Left cardiac atrium (tissue), 4 donors: ENCODE measurements around the gene KRTAP9-8. TPM values are rescaled to one million over a fixed set of nuclear protein-coding genes. Genes with fewer than 3 reads are reported as not detected.
"Not testable (repeated sequence)": the region's sequence is repeated elsewhere in the genome, so short reads cannot be mapped to it uniquely, and the experiment has no call there.

Source experiments
- ATAC-seq, 2 donors: fragments of 200-7000 bp; cut with Tn5 transposase; one replicate each; pipeline ENCODE4 v1.9.1; 2020; ENCODE audit warnings: mild to moderate bottlenecking in 2 of 2, moderate library complexity in 2 of 2
- DNase-seq: peaks from one replicate; pipeline ENCODE4 v3.0.0-alpha.2; 2020
- intact Hi-C, 2 donors: fragments of 100-400 bp; cut with DNase I; formaldehyde crosslinking; loops; one replicate each; pipeline versions ENCODE4 v1.14.1 to v1.15.1; 2022 to 2023
- total RNA-seq, 2 donors: library from RNA; stranded (reverse); fragmentation: NEBNext Ultra II Directional; extraction: Animal tissue kit (Norgen Biotek cat#: 25700); gene quantifications; one replicate each; pipeline ENCODE4 v1.2.1, GENCODE V29; 2021
- donor health status: DM: no; HTN: yes; CAD: no.
- donor health status: DM: no; HTN: yes; CAD: no; lungs with severe emphysema.
- donor health status: DM: yes; HTN: yes; CAD: no.
- donor health status: Dilated cardiomyopathy.

KRTAP9-8 gene
- total RNA-seq, 2 donors from 2014 or later: not detected

DNA sequence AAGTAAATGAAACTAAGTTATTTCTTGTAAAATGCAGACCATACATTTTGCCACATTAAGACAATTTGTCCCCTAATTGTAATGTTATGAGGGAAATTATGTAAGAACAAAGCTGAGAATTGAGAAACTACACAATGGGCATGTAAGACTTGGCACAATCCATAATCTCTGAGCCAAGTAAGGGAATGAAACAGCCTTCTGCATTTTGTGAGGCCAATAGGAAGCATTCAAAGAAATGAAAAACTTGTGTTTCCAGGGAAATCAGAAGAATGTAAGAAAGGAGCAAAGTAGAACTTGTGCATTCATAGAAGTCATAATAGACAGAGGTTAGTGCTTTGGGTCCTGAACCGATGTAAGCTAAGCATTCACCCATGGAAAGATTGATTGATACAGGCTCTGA lies 13.5 kb downstream of the KRTAP9-8 start:
- DNase-seq: no peak
- intact Hi-C loops: no loop called here
- ATAC-seq: no peak

DNA sequence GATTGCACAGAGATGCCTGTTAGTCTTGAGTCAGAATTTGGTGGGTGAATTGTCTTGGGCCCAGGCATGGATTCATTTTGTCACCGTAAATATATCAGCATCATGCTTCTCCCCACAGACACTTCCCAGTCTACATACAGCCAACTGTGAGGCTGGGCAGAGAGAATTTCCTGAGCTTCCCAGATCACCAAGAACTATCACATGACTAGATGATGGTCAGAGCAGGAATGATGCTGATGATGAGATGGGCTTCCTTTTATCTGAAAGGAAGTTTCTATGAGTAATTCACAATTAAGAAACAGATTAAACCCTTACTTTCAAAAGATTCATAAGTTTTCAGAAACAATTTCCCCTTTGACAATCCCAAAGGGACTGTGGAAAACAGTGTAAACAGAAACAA lies 17.1 kb downstream of the KRTAP9-8 start:
- ATAC-seq (no peak), DNase-seq (no peak)
- intact Hi-C loops: no loop called here

DNA sequence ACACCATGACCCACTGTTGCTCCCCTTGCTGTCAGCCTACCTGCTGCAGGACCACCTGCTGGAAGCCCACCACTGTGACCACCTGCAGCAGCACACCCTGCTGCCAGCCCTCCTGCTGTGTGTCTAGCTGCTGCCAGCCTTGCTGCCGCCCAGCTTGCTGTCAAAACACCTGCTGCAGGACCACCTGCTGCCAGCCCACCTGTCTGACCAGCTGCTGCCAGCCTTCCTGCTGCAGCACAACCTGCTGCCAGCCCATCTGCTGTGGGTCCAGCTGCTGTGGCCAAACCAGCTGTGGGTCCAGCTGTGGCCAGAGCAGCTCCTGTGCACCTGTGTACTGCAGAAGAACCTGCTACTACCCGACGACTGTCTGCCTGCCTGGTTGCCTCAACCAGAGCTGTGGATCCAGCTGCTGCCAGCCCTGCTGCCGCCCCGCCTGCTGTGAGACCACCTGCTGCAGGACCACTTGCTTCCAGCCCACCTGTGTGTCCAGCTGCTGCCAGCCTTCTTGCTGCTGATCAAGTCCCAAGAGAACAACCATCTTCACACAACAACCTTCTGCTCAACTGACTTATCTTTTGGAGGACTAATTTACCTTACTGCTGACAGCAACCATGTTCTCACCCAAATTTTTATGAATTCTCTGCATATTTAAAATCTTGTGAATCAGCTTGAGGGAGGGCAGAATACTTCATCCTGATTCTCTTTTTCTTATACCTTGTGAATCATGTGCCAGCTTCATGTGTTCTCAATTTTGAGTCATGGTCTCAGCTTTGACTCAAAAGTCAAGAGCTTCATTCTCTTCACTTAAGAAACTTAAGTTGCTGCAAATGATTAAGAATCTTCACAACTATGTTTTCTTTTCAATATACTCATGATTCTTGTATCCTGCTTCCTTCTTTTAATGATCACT lies 17.8 kb downstream of the KRTAP9-8 start, which contains the start of gene KRTAP9-9:
TSS of gene KRTAP9-9 (plus strand) at position 4 of the 910 bp plus-strand sequence.
- intact Hi-C loops, ATAC-seq, DNase-seq: not testable (repeated sequence)

DNA sequence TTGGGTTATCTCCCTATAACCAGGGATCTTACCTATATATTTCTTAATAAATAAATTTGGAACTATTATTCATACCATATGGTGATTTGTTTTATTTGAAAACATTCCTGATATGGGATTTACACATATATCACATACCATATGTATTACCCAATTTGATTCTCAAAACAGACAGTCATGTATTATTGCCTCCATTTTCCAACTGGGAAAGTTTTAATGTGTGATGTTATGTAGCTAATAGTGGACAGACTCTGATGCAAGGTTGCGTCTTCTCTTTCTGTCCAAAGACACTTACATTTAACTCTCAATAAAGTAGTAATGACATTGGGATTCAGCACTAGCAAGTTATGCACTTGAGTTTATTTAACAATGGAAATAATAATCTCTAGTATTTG lies 18.5 kb downstream of the KRTAP9-8 start:
- intact Hi-C loops: no loop called here
- no peak for ATAC-seq
- DNase-seq: no peak

DNA sequence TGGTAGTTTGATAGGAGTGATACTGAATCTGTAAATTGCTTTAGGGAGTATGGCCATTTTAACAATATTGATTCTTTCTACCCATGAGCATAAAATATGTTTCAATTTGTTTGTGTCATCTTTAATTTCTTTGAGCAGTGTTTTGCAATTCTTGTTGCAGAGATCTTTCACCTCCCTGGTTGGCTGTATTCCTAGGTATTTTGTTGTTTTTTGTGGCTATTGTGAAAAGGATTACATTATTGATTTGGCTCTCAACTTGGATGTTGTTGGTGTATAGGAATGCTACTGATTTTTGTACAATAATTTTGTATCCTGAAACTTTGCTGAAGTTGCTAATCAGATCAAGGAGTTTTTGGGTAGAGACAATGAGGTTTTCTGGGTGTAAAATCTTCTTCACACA lies 20.6 kb downstream of the KRTAP9-8 start:
- ATAC-seq (no peak), DNase-seq (no peak)
- intact Hi-C loops: no loop called here

DNA sequence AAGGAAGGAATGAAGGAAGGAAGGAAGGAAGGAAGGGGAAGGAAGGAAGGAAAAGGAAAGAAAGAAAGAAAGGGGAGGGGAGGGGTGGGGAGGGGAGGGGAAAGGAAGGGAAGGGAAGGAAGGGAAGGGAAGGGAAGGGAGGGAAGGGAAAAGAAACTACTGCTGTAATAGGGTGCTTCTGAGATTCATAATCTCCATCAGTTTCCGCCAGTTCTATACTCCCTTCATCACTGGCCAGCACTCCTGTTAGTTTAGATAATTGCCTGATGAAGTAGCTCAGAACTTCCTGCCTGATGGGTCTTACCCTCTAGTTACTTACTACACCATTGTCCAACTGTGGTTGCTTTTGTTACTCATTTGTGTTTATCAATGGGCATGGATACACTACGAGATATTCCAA lies 25.4 kb downstream of the KRTAP9-8 start:
- ATAC-seq: no peak
- intact Hi-C loops: no loop called here
- no peak for DNase-seq

DNA sequence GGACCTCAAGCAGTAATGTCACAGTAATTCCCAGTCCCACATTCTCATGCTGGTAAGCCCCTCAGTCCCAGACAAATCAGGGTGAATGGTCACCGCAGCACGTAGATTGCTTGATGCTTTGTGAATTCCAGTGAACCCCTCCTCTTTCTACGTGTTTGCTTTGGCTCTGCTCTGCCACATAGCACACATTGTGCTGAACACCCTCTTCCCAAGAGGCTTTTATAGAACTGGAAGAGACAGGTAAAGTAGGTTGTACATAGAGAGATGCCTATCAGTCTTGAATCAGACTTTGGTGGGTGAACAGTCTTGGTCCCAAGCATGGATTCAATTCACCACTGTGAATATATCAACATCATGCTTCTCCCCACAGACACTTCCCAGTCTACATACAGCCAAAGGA lies 26.8 kb downstream of the KRTAP9-8 start:
- ATAC-seq: no peak
- no peak for DNase-seq
- intact Hi-C loops: no loop called here

DNA sequence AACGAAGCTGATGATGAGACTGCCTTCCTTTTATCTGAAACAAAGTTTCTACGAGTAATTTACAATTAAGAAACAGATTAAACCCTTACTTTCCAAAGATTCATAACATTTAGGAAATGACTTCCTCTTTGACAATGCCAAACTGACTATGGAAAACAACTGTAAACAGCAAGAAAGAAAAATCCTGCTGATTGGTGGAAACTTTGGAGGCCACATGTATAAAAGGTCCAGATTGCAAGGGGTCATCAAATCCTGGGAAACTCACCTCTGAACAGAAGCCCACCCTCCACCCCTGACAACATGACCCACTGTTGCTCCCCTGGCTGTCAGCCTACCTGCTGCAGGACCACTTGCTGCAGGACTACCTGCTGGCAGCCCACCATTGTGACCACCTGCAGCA lies 27.3 kb downstream of the KRTAP9-8 start, which contains the start of gene KRTAP9-6:
TSS of gene KRTAP9-6 (plus strand) at position 301 of the 400 bp plus-strand sequence. CDS start at position 301, 0 bp downstream.
- ATAC-seq: no peak
- intact Hi-C loops: no loop called here
- DNase-seq: no peak

DNA sequence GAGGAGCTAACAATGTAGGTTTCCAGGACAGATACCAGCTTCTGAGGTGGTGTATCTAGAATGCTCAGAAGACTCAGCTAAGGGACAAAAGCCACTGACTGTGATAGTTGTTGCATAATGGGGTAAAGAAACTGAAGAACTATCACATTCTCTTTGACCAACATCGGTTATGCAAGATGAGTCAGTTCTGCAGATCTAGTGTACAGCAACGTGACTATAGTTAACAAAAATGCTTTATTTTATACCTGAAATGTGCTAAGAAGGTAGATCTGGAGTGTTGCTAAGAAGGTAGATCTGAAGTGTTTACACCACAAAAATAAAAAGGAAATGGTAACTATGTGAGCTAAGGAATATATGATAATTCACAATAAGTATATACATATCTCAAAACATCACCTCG lies 29.9 kb downstream of the KRTAP9-8 start:
- intact Hi-C loops: no loop called here
- no peak for DNase-seq
- no peak for ATAC-seq

DNA sequence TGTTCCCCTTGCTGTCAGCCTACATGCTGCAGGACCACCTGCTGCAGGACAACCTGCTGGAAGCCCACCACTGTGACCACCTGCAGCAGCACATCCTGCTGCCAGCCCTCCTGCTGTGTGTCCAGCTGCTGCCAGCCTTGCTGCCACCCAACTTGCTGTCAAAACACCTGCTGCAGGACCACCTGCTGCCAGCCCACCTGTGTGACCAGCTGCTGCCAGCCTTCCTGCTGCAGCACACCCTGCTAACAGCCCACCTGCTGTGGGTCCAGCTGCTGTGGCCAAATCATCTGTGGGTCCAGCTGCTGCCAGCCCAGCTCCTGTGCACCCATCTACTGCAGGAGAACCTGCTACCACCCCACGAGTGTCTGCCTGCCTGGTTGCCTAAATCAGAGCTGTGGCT lies 33.5 kb downstream of the KRTAP9-8 start:
- DNase-seq, intact Hi-C loops, ATAC-seq: not testable (repeated sequence)

DNA sequence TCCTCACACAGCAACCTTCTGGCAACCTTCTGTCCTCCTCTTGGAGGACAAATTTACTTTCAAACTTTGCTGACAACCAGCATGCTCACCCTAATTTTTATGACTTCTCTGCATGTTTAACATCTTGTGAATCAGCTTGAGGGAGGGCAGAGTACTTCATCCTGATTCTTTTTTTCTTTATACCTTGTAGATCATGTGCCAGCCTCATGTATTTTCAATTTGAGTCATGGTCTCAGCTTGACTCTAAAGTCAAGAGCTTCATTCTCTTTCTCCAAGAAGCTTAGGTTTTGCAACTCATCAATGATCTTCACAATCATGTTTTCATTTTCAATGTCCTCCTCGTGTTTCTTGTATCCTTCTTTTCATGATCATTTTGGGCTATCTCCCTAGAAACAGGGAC lies 34.1 kb downstream of the KRTAP9-8 start:
- DNase-seq: no peak
- intact Hi-C loops: no loop called here
- ATAC-seq: no peak

DNA sequence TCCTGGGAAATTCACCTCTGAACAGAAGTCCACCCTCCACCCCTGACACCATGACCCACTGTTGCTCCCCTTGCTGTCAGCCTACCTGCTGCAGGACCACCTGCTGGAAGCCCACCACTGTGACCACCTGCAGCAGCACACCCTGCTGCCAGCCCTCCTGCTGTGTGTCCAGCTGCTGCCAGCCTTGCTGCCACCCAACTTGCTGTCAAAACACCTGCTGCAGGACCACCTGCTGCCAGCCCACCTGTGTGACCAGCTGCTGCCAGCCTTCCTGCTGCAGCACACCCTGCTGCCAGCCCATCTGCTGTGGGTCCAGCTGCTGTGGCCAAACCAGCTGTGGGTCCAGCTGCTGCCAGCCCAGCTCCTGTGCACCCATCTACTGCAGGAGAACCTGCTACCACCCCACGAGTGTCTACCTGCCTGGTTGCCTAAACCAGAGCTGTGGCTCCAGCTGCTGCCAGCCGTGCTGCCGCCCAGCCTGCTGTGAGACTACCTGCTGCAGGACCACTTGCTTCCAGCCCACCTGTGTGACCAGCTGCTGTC lies 37.9 kb downstream of the KRTAP9-8 start, which contains the start of gene KRTAP9-7:
TSS of gene KRTAP9-7 (plus strand) at position 51 of the 543 bp plus-strand sequence. CDS start at position 51, 0 bp downstream.
- ATAC-seq, DNase-seq, intact Hi-C loops: not testable (repeated sequence)

DNA sequence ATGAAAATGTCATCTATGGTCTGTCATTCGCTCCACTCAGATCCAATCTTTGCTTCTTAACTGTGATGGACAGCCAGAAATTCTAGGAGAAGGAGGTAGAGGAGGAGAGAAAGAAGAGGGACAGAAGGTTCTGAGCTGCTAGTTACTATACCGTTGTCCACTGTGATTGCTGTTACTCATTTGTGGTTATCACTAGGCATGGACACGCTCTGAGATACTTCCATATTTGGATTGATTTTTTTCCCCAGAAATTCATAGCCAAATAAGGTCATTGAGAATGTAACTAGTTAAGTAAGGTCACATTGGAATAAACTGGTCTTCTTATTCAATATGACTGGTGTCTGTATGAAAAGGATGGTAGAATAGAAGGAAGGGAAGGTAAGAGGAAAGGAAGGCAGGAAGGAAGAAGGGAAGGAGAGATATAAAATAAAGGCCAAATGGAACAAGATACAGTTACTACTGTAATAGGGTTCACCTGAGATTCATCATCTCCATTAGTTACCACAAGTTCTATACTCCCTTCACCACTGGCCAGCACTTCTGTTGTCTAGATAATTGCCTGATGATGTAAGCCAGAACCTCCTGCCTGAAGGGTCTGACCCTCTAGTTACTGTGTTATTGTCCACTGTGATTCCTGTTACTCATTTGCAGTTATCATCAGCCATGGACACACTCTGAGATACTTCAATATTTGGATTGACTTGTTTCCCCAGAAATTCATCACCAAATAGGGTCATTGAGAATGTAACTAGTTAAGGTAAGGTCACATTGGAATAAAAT lies 40.6 kb downstream of the KRTAP9-8 start:
- ATAC-seq (no peak), DNase-seq (no peak)
- intact Hi-C loops: no loop called here

DNA sequence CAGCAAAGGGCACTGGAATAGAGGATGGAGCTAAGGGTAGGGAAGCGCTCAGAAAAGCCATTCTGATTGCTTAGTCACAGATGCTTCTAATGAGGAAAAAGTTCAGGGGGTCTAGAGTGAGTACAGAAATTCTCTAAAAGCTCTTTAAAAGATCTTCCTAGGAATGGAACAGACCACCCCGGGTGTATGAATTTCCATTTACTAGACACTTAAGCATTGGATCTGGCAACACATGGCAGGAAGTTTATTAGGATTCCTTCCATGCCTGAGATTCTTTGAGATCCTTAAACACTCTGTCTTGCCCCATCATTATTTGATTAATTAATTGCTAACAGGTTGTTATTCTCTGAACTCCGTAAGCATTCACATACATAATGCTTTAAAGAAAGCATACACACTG lies 46.2 kb downstream of the KRTAP9-8 start:
- no peak for DNase-seq
- intact Hi-C loops: no loop called here
- ATAC-seq: no peak

DNA sequence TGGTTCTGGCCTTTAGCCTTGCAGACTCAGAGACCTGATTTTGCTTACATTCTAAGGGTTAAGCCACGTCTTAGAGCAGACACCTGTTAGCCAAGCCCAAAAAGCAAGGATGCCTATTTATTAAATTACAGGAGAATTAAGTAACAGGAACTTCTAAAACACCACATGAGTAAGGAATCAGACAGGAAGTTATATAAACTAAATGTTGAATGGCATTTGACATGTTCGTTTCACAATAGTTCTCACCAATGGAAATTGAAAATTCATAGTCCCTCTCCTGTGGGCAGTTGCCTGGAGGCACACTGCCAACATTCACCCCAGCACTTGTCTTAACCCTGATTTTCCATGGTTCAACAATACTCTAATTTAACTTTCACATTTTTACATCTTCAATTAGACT lies 46.7 kb downstream of the KRTAP9-8 start:
- ATAC-seq: no peak
- no peak for DNase-seq
- intact Hi-C loops: no loop called here

DNA sequence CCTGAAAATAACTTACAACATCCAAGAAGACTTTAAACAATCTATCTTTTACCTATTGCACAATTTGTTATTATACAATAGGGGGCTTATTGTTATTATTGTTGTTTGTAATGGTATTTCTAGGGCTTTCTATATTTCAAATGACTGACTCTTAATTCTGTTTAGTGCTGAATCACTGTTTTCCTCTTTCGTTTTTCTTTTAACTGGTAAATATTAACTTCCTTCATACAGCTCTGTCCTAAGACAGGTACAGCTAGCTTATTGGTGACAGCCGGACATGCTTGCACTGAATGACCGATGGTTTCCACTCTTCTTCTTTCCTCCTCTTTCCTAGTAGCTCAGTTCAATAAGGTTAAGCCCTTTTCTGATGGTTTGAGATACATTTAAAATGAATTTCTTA lies 49.3 kb downstream of the KRTAP9-8 start:
- intact Hi-C loops: no loop called here
- ATAC-seq (no peak), DNase-seq (no peak)
